ENCODE data around the gene PDGFD.

The PDGFD gene

GRCh38 chr11:103920449-103920848 is 243.5 kb downstream of the PDGFD start:
- no peak for DNase-seq (ENCODE audit: low spot score)

DNA sequence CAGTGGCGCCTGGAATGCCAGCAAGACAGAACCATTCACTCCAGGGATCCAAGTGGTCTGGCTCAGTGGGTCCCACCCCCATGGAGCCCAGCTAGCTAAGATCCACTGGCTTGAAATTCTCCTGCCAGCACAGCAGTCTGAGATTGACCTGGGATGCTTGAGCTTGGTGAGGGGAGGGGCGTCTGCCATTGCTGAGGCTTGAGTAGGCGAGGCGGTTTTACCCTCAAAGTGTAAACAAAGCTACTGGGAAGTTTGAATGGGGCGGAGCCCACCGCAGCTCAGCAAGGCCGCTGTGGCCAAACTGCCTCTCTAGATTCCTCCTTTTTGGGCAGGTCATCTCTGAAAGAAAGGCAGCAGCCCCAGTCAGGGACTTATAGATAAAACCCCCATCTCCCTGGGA is 253.2 kb downstream of the PDGFD start:
- DNase-seq (ENCODE audit: low spot score): no peak

DNA sequence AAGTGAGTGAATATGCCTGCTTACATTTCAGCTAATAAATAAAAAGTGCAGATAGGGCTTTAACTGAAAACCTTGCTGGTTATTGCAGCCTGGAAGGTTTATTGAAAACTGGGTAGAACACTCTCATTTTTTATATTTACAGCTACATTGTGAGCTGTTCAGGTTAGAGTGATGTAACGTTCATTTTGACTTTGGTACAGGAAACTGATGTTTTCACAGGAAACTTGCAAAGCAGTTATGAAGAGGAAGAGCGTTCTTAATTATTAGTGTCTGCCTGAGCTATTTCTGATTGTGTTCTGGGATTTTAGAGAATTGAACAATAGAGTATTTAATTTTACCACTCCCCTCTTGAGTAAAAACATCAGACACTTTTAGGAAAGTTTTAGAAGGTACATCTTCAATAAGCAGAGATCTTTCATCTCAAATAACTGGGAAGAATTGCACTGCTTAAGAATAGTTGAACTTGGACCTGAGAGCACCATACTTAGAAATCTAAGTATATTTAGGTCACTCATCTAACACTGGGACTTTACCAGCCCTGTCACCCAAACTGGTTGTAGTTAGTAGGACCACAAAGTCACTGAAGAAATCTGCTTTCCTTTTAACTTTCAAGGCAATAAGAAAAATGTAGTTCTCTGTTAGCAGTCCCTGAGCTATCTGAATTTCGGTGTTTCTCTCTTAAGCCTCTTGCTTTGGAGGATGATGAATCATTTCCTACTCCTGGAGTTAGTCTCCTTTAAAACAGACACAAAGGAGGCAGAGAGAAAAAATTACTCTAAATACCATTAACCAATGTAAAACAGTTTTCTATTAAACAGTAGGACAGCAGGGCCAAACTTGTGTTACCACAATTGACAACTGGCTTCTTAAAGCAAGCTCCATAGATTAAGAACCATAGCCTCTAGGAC is 256.1 kb downstream of the PDGFD start:
- peak; percentile 89 for DNase-seq (ENCODE audit: low spot score)

GRCh38 chr11:103907136-103907535 is 256.8 kb downstream of the PDGFD start:
- no peak for DNase-seq (ENCODE audit: low spot score)

DNA sequence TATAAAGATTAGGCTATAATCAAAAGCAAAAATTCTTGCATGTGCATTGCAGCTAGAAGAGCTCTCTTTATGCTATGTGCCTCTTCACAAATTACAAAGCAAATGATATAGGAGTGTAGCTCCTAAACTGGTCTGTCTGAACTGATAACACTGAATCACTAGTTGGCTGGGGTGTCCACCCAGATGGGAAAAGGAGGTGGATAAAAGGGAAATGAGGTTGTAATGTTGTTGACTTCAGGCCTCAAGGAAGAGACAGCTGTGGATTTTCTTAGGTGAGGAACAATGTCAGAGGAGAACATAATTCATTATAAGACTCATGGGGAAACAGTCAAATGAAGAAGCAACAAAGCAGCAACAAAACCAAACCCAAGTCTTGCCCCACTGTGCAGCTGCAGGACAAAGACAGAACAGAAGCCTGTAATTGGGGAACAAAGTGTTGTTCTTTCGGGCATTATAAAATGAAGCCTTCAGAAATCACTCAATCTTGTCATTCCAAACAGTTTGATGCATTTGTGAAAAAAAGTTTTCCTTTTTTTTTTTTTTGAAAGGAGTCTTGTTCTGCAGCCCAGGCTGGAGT is 257.6 kb downstream of the PDGFD start:
- DNase-seq (ENCODE audit: low spot score): no peak

DNA sequence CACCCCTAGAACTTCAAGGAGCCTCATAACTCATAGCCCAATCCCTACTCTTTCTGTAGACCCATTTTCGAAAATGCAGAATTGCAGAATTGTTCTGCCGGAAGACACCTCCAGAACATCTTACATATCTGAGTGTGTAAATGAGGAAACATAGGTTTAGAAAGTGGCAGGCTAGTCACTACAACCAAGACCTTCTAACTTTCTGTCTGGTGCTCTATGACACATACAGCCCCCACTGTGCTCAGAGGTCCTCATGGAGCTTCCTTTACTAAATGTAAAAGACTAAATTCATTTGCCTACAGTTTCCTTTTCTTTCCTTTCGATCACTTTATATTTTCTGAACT is 259.7 kb downstream of the PDGFD start:
- DNase-seq (ENCODE audit: low spot score): no peak

GRCh38 chr11:103903621-103904323 is 260.2 kb downstream of the PDGFD start:
- DNase-seq (ENCODE audit: low spot score): no peak

DNA sequence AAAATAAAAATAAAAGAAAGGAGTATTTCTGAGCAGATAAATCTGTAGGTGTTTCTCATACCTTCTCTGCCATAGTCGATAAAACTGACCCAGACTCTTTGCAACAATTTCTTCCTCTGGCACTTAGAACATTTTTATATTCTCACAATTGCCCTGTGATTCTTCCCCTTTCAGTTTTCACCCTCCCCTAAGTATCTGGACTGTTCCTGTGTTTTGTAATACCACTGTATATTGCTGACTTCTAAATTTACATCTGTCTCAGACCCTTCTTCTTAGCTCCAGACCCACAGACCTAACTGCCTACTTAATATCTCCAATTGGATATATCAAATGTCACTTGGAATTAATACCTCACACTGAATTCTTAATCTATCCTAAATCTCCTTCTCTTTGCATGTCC is 261.0 kb downstream of the PDGFD start:
- no peak for DNase-seq (ENCODE audit: low spot score)

- DNase-seq (ENCODE audit: low spot score): no peak
These were observed 262.3 kb downstream of the PDGFD start for GRCh38 chr11:103901656-103902055.

GRCh38 chr11:103898577-103899336 is 265.2 kb downstream of the PDGFD start:
- DNase-seq (ENCODE audit: low spot score): no peak

DNA sequence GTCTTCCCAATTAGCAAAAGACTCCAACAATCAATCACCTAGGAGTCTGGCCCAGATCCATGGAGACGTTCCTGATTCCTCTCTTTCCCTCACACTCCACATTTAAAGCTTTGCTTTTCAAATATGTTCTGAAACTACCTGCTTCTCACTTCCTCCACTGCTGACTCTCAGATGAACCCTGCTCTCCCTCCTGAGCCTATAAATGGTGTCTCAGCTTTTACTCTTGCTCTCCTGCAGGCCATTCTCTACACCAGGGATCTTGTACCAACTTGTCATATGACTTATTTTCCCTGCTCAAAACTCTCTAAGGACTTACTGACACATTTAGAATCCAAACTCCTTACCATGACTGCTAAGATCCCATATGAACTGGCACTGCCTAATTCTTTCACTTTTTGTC is 265.9 kb downstream of the PDGFD start:
- no peak for DNase-seq (ENCODE audit: low spot score)

DNA sequence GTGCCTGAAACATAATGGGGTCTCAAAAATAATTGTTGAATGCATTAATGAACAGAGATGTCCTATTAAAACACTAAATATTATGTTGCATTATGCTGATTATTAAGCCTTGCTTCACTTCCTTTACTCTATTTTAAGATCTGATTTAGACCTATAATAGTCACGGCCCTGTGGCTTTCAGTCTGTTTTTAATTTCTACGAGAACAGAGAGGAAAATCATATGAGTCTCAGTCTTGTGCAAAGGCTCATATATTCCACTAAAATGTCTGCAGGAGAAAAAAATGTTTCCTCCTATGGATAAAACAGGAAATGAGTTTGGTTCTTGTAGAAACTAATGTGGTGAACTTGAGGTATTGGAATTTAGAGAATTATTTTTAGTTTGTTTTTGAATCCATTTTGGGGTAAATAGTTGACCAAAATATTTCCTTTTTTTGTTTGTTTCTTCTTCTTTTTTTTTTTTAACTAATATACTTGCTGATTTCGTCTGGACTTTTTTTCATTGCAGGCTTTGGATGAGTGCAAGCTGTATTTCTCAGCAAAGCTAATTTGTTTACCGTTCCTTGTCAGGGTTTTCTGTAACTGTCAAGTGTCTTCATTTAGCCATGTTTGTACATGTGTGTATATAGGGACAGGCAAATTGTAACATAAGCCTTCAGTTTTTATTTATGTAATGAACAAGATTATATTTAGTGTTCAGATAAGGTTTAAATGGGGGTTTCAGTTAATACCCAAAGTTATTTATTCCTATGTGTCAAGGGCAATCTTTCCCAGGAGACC is 266.6 kb downstream of the PDGFD start:
- DNase-seq (ENCODE audit: low spot score): no peak

- no peak for DNase-seq (ENCODE audit: low spot score)
These were observed 268.8 kb downstream of the PDGFD start for GRCh38 chr11:103895106-103895505.

GRCh38 chr11:103894673-103895072 is 269.3 kb downstream of the PDGFD start:
- DNase-seq (ENCODE audit: low spot score): no peak

- no peak for DNase-seq (ENCODE audit: low spot score)
These were observed 269.9 kb downstream of the PDGFD start for GRCh38 chr11:103894034-103894433.

DNA sequence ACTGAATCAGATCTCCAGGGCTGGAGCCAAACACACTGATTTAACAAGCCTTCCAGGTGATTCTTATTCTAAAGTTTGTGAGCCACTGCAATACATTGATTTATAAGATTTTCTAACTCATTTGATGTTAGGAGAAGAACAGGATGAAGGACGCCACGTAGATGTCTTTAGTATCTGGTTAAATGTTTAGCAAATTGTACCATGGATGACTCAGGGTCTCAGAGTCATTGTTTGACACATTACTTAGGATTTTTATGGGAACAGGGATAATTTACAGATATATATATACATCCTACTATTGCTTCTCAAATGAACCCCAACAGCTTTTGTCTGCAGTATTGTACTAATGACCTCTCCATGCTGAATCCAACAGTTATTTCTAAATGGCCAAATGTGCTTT is 270.6 kb downstream of the PDGFD start:
- DNase-seq (ENCODE audit: low spot score): no peak

- peak; percentile 67 for DNase-seq (ENCODE audit: low spot score)
These were observed 271.3 kb downstream of the PDGFD start for GRCh38 chr11:103892603-103893002.

GRCh38 chr11:103890654-103891053 is 273.3 kb downstream of the PDGFD start:
- DNase-seq (ENCODE audit: low spot score): no peak

GRCh38 chr11:103889679-103890078 is 274.3 kb downstream of the PDGFD start:
- DNase-seq (ENCODE audit: low spot score): no peak

DNA sequence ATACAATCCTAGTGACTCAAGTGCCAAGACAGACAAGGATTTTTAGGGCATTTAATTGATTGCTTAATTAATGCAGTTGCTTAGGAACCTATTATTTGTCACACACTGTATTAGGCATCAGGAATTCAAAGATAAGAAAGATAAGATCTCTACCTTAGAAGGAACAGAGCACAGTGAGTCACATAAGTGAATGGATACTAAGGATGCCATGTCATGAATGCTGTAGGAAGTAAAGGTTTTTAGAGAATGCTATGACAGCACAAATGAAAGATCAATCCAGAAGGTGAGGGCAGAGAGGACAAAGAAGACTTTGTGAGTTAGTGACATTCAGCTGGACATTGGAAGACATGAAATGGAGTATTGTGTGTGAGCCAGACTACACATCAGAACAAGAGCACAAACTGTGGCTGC is 275.4 kb downstream of the PDGFD start:
- no peak for DNase-seq (ENCODE audit: low spot score)

- DNase-seq (ENCODE audit: low spot score): no peak
These were observed 276.8 kb downstream of the PDGFD start for GRCh38 chr11:103887001-103887658.
